Left lung (tissue), 10 donors: ENCODE measurements around the gene ANK3. TPM values are rescaled to one million over a fixed set of nuclear protein-coding genes. Genes with fewer than 3 reads are reported as not detected.

Source experiments
- ATAC-seq: fragments of 200-7000 bp; cut with Tn5 transposase; one replicate; pipeline ENCODE4 v1.9.1; 2020; ENCODE audit warnings: moderate library complexity
- DNase-seq, 4 donors: peaks; one replicate each; pipeline ENCODE4 v3.0.0-alpha.2; 2013 to 2020
- H3K27ac ChIP-seq, 2 donors: fragments of 200-600 bp; sonication (generic) in 1 of 2; one replicate each; pipeline versions ENCODE4 v1.5.0 to v1.8.0; 2020 to 2021
- H3K27me3 ChIP-seq, 2 donors: fragments of 200-600 bp; sonication (generic) in 1 of 2; one replicate each; pipeline versions ENCODE4 v1.5.0 to v1.8.0; 2020 to 2021
- H3K36me3 ChIP-seq, 2 donors: fragments of 200-600 bp; sonication (generic) in 1 of 2; one replicate each; pipeline versions ENCODE4 v1.5.0 to v1.8.0; 2020 to 2021
- H3K4me1 ChIP-seq, 2 donors: fragments of 200-600 bp; one replicate each; pipeline ENCODE4 v1.8.0; 2021
- H3K4me3 ChIP-seq, 2 donors: fragments of 200-600 bp; sonication (generic) in 1 of 2; one replicate each; pipeline versions ENCODE4 v1.5.0 to v1.8.0; 2020 to 2021; ENCODE audit warnings: mild to moderate bottlenecking in 1 of 2
- H3K9me3 ChIP-seq, 2 donors: fragments of 200-600 bp; sonication (generic) in 1 of 2; one replicate each; pipeline versions ENCODE4 v1.5.0 to v1.8.0; 2020 to 2021
- intact Hi-C, 2 donors: fragments of 100-400 bp; cut with DNase I; formaldehyde crosslinking; loops; one replicate each; pipeline versions ENCODE4 v1.11.2 to v1.14.2; 2022
- polyA plus RNA-seq, 6 donors: library from polyadenylated mRNA; unstranded; fragments of 120-200 nt; gene quantifications; one replicate each; pipeline ENCODE4 v1.2.1, GENCODE V29; 2013; ENCODE audit not compliant: insufficient read length in 6 of 6
- total RNA-seq, 2 donors: library from RNA; stranded (reverse); fragmentation: NEBNext Ultra II Directional; extraction: Animal tissue kit (Norgen Biotek cat#: 25700); gene quantifications; one replicate each; pipeline ENCODE4 v1.2.1, GENCODE V29; 2021
- TF ChIP-seq, protein P1 (sequence below), 2 donors: fragments of 200-600 bp; sonication (generic) in 1 of 2; IDR thresholded peaks; one replicate each; pipeline versions ENCODE4 v1.5.0 to v1.8.0; 2021; ENCODE audit warnings: antibody characterized with exemption in 2 of 2
- donor health status: DM: no; HTN: yes; CAD: no.
- donor health status: DM: no; HTN: no; CAD: no.

The ANK3 gene
- total and polyA plus RNA-seq, 8 donors = 22.1 to 74.1 (median 35.1) TPM

DNA sequence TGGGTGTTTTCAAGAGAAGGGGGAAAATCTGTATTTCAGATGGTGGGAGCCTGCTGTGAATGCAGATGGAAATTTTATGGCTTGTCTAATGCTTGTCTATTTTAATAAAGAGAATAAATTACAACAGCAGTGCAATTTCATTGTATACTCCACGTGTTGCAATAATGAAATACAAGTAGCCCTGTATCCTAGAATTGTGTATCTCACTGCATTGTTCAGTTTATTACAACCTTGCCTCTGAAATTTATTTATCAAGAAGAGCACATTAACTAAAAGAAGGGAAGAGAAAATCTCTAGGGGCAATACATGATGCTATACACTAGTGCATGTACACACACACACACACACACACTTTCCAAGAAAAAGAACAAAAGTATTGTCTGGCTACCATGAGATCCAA is 21.8 kb downstream of the ANK3 start:
- ATAC-seq (no peak), DNase-seq (no peak)
- H3K36me3 ChIP-seq = no peaks in the 10 kb centered on the region
- H3K27me3 ChIP-seq = no peaks in the 10 kb centered on the region
- TF ChIP-seq, protein P1, sequence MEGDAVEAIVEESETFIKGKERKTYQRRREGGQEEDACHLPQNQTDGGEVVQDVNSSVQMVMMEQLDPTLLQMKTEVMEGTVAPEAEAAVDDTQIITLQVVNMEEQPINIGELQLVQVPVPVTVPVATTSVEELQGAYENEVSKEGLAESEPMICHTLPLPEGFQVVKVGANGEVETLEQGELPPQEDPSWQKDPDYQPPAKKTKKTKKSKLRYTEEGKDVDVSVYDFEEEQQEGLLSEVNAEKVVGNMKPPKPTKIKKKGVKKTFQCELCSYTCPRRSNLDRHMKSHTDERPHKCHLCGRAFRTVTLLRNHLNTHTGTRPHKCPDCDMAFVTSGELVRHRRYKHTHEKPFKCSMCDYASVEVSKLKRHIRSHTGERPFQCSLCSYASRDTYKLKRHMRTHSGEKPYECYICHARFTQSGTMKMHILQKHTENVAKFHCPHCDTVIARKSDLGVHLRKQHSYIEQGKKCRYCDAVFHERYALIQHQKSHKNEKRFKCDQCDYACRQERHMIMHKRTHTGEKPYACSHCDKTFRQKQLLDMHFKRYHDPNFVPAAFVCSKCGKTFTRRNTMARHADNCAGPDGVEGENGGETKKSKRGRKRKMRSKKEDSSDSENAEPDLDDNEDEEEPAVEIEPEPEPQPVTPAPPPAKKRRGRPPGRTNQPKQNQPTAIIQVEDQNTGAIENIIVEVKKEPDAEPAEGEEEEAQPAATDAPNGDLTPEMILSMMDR (IDR thresholded peaks at IDR 0.05) = no peak
- no peaks in the 10 kb centered on the region for H3K4me1 ChIP-seq
- no peaks in the 10 kb centered on the region for H3K9me3 ChIP-seq
- no peak overlapping the region for H3K4me3 ChIP-seq
- H3K27ac ChIP-seq = no peak overlapping the region
- intact Hi-C loops = no loop called here

DNA sequence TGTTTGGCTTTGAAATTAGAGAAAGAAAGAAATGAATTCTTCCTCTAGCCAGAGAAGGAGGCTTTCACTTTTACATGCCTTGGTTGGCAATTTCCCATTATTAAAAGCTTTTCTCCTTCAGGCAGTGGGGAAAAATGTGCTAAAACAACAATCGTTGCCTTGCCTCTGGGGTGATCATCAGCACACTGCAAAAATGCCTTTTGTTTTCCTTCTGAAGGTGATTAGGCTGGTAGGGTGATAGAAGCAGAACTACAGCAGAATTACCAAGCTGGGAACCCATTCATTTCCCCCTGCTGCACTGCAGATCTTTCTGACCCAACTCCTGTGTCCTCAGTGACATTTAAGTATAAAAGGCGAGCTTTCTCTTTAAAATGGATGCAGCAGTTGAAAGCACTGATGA is 22.2 kb downstream of the ANK3 start:
- ATAC-seq = no peak
- TF ChIP-seq, protein P1 (IDR thresholded peaks at IDR 0.05) = no peak
- H3K4me1 ChIP-seq = no peaks in the 10 kb centered on the region
- H3K27ac ChIP-seq = no peak overlapping the region
- intact Hi-C loops = no loop called here
- no peaks in the 10 kb centered on the region for H3K27me3 ChIP-seq
- no peak overlapping the region for H3K4me3 ChIP-seq
- no peak for DNase-seq
- H3K9me3 ChIP-seq = no peaks in the 10 kb centered on the region
- no peaks in the 10 kb centered on the region for H3K36me3 ChIP-seq

DNA sequence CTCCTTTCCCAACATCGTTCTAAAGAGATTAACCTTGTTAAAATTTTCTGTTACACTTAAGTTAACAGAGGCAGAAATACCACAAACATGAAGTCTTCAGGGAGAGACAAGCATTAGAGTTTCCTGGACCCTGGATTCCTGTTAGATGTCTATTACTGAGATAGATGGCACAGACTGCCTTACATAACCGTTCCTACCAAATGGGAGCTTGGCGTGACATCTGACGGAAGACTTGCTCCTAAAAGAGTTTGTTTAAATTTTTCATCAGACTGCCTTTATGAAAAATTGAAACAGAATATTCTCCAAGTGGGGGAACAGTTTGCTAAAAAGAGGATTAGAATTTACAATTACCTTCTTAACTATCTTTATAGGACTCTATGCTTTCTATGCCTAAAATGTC is 22.7 kb downstream of the ANK3 start:
- TF ChIP-seq, protein P1 (IDR thresholded peaks at IDR 0.05) = no peak

DNA sequence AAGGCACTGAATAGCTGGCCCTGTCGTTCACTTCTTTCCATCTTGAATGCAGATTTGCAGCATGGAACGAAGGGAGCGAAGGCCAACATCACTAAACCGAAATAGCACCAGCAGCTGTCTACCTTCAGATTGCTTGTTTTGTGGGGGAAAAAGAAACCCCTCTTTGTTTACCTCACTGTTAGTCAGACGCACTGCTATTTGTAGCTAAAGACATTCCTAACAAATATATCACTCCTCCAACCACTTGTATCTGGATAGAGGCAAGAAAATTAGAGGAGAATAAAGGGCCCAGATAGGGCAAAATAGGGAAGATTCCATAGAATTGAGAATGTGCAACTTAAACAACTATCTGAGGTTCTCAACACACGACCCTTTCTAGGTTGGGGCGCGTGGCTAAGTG is 26.5 kb downstream of the ANK3 start:
- Histone ChIP-seq H3K27ac (no peak overlapping the region), H3K27me3 (no peaks in the 10 kb centered on the region), H3K36me3 (no peaks in the 10 kb centered on the region), H3K9me3 (no peaks in the 10 kb centered on the region), H3K4me3 (no peak overlapping the region), H3K4me1 (no peaks in the 10 kb centered on the region)
- TF ChIP-seq, protein P1 (IDR thresholded peaks at IDR 0.05) = no peak
- no peak for ATAC-seq
- intact Hi-C loops = no loop called here
- DNase-seq = no peak

More for the DNA sequence above, 22.7 kb downstream of the ANK3 start:
- Histone ChIP-seq H3K27me3 (no peaks in the 10 kb centered on the region), H3K36me3 (no peaks in the 10 kb centered on the region), H3K9me3 (no peaks in the 10 kb centered on the region), H3K4me1 (no peaks in the 10 kb centered on the region), H3K4me3 (no peak overlapping the region), H3K27ac (no peak overlapping the region)
- ATAC-seq (no peak), DNase-seq (no peak)
- intact Hi-C loops = no loop called here

DNA sequence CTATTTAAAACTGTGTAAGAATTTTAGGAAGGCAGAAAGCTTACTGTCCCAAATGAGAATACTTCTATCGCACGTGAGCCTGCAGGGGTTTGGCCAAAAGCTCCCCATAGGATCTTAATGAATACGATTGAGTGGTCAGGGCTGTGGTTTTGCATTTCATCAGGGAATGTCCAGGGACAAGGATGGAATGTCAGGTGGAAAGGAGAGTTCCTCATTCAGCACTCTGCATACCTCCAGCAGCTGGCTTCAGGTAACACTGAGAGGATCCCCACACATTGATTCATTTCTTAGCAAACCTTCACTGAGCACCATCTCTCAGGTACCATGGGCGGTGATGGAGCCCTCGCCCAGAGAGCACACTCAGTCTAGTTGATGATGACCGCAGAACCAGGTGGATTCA is 27.2 kb downstream of the ANK3 start:
- Histone ChIP-seq H3K4me1 (no peaks in the 10 kb centered on the region), H3K36me3 (no peaks in the 10 kb centered on the region), H3K4me3 (no peak overlapping the region), H3K27me3 (no peaks in the 10 kb centered on the region), H3K9me3 (no peaks in the 10 kb centered on the region), H3K27ac (no peak overlapping the region)
- TF ChIP-seq, protein P1 (IDR thresholded peaks at IDR 0.05) = no peak
- intact Hi-C loops = no loop called here
- ATAC-seq = no peak
- DNase-seq = no peak
